HepG2 (cell line): ENCODE data around the gene GHRH. TPM values are rescaled to one million over a fixed set of nuclear protein-coding genes. Genes with fewer than 3 reads are reported as not detected.

ENCODE experiments used
- ATAC-seq: fragments of 200-7000 bp; cut with Tn5 transposase; 3 replicates; pipeline ENCODE4 v1.9.1; 2020; ENCODE audit warnings: mild to moderate bottlenecking, moderate library complexity
- BruUV-seq: library from RNA; stranded (reverse); fragments of 400-500 nt; replicated peaks from 2 replicates; lab custom pipeline; 2021; lab: Mats Ljungman, UMichigan
- CTCF ChIA-PET: fragments of 300-600 bp; formaldehyde crosslinking; extraction: SDS; loops from one replicate; lab custom pipeline; 2021; ENCODE audit warnings: low total read pairs, inconsistent platforms, low intra/inter-chr PET ratio; lab: Yijun Ruan, JAX
- POLR2A ChIA-PET: fragments of 350-600 bp; sonication (Branson Sonifier 250); formaldehyde crosslinking; loops from one replicate; lab custom pipeline; 2020; ENCODE audit warnings: antibody characterized with exemption, inconsistent platforms; lab: Yijun Ruan, JAX
- DNase-seq: peaks from one replicate; pipeline ENCODE4 v3.0.0-alpha.2; 2015; ENCODE audit warnings: low spot score
- FAIRE-seq: peaks from 3 replicates; lab custom pipeline; 2011; peaks lifted over from hg19 to GRCh38; lab: Jason Lieb, UNC
- H2AFZ ChIP-seq: one replicate; pipeline ENCODE4 v1.6.1; 2011; ENCODE audit warnings: low read length, inconsistent platforms
- H3K27ac ChIP-seq: fragments of 300-600 bp; 3 replicates; pipeline ENCODE4 v1.8.0; 2011; ENCODE audit warnings: mixed run types, mild to moderate bottlenecking, mixed read lengths, low read length, inconsistent platforms; ENCODE audit not compliant: insufficient read depth; ENCODE audit errors: extremely low read length
- H3K27me3 ChIP-seq, 2 experiments: fragments of 200-600 bp in 1 of 2; 2 replicates in 1 of 2; 3 replicates in 1 of 2; pipeline versions ENCODE4 v1.6.0 to v1.8.0; 2011; ENCODE audit warnings: low read length in 2 of 2, mild to moderate bottlenecking in 2 of 2, moderate library complexity in 2 of 2, inconsistent platforms in 1 of 2; ENCODE audit not compliant: insufficient read depth in 2 of 2, control insufficient read depth in 1 of 2
- H3K36me3 ChIP-seq, 2 experiments: fragments of 200-600 bp in 1 of 2; replicated peaks in 1 of 2; 2 replicates in 1 of 2; 3 replicates in 1 of 2; pipeline versions ENCODE4 v1.5.1 to v1.8.0; 2011; ENCODE audit warnings: low read length in 2 of 2, inconsistent platforms in 1 of 2; ENCODE audit not compliant: insufficient read depth in 2 of 2, control insufficient read depth in 1 of 2
- H3K4me1 ChIP-seq: 2 replicates; pipeline ENCODE4 v1.5.1; 2012; ENCODE audit warnings: low read length, inconsistent platforms; ENCODE audit not compliant: insufficient read depth
- H3K4me2 ChIP-seq: 2 replicates; pipeline ENCODE4 v1.6.0; 2011; ENCODE audit warnings: low read depth, low read length, inconsistent platforms
- H3K4me3 ChIP-seq, 3 experiments: fragments of 200-600 bp in 1 of 3; sonication (generic), shearing (Covaris generic) in 1 of 3; replicated peaks in 1 of 3; 2 replicates each; pipeline ENCODE4 v1.5.1; 2011 to 2016; ENCODE audit warnings: low read length in 3 of 3, inconsistent platforms in 2 of 3, low read depth in 2 of 3, mild to moderate bottlenecking in 2 of 3, control low read depth in 1 of 3, mixed read lengths in 1 of 3; ENCODE audit not compliant: insufficient read depth in 1 of 3
- H3K79me2 ChIP-seq: one replicate; pipeline ENCODE4 v1.6.1; 2011; ENCODE audit warnings: low read length, inconsistent platforms; ENCODE audit not compliant: insufficient read depth
- H3K9ac ChIP-seq: 2 replicates; pipeline ENCODE4 v1.6.0; 2011; ENCODE audit warnings: mild to moderate bottlenecking, low read depth, low read length, inconsistent platforms; ENCODE audit not compliant: insufficient read depth
- H3K9me3 ChIP-seq: 2 replicates; pipeline ENCODE4 v1.5.1; 2012; ENCODE audit warnings: mild to moderate bottlenecking, low read length
- H4K20me1 ChIP-seq: 2 replicates; pipeline ENCODE4 v1.6.0; 2011; ENCODE audit warnings: inconsistent platforms, mild to moderate bottlenecking, low read length, moderate library complexity; ENCODE audit not compliant: insufficient read depth
- ETV5 ChIP-seq: IDR thresholded peaks from 2 replicates; pipeline ENCODE4 v1.6.1; 2018; ENCODE audit warnings: missing biosample characterization, missing genetic modification reagents, inconsistent platforms, borderline replicate concordance
- HCFC1 ChIP-seq: fragments of 150-350 bp; IDR thresholded peaks from 2 replicates; pipeline ENCODE4 v1.6.1; 2014; ENCODE audit warnings: low read depth, low read length
- PAX8 ChIP-seq: sonication (generic); formaldehyde crosslinking; IDR thresholded peaks from 2 replicates; pipeline ENCODE4 v1.8.0; 2022; ENCODE audit warnings: mild to moderate bottlenecking, missing genetic modification reagents, borderline replicate concordance
- PCBP1 ChIP-seq: fragments of 200-400 bp; formaldehyde crosslinking; IDR thresholded peaks from 2 replicates; pipeline ENCODE4 v1.6.1; 2017; ENCODE audit warnings: mild to moderate bottlenecking, low read depth, low read length, borderline replicate concordance
- POLR2AphosphoS5 ChIP-seq: IDR thresholded peaks from 2 replicates; pipeline ENCODE4 v1.6.1; 2012; ENCODE audit warnings: low read depth, low read length
- THAP11 ChIP-seq: IDR thresholded peaks from 2 replicates; pipeline ENCODE4 v1.6.1; 2016; ENCODE audit warnings: missing biosample characterization, missing genetic modification reagents
- ZBED4 ChIP-seq: sonication (generic); formaldehyde crosslinking; IDR thresholded peaks from 2 replicates; pipeline ENCODE4 v1.4.0; 2020; ENCODE audit warnings: missing genetic modification reagents, borderline replicate concordance
- ZC3H13 ChIP-seq: sonication (generic); formaldehyde crosslinking; IDR thresholded peaks from 2 replicates; pipeline ENCODE4 v1.8.1; 2023; ENCODE audit warnings: mild to moderate bottlenecking, missing genetic modification reagents, moderate library complexity
- ZNF264 ChIP-seq: sonication (generic); formaldehyde crosslinking; IDR thresholded peaks from 2 replicates; pipeline ENCODE4 v1.4.0; 2020; ENCODE audit warnings: missing genetic modification reagents
- ZNF326 ChIP-seq: sonication (generic); formaldehyde crosslinking; IDR thresholded peaks from 2 replicates; pipeline ENCODE4 v1.4.0; 2020; ENCODE audit warnings: missing genetic modification reagents, borderline replicate concordance
- ZNF446 ChIP-seq: sonication (generic); formaldehyde crosslinking; IDR thresholded peaks from 2 replicates; pipeline ENCODE4 v1.5.0; 2020; ENCODE audit warnings: mild to moderate bottlenecking, missing genetic modification reagents
- ZNF790 ChIP-seq: sonication (generic); formaldehyde crosslinking; IDR thresholded peaks from 2 replicates; pipeline ENCODE4 v1.8.0; 2022; ENCODE audit warnings: missing genetic modification reagents, mild to moderate bottlenecking, borderline replicate concordance
- WGBS: methylation state at CpG from one replicate; pipeline ENCODE4 v1.1.6; 2017; ENCODE audit warnings: low lambda C conversion rate; 5-methylcytosine and 5-hydroxymethylcytosine counted together
- in situ Hi-C: cut with HindIII; loops from 2 replicates; pipeline ENCODE4 v1.10.0; 2017; ENCODE audit warnings: low pct_unique_long_range_greater_than_20kb; ENCODE audit not compliant: extremely low pct_ligation_motif_present
- intact Hi-C: fragments of 100-400 bp; cut with micrococcal nuclease; formaldehyde crosslinking; loops from one replicate; pipeline ENCODE4 v1.10.0; 2022; ENCODE audit not compliant: unreplicated experiment
- polyA plus RNA-seq, 8 experiments: library from polyadenylated mRNA; depleted of rRNA in 3 of 8; stranded (reverse) in 7 of 8; unstranded in 1 of 8; fragments of >200 nt; fragmentation: Illumina TruSeq in 4 of 8; extraction: Trizol in 4 of 8; gene quantifications; 2 replicates each; pipeline versions ENCODE4 v1.2.1 to v1.2.3, GENCODE V29; 2011 to 2016; ENCODE audit warnings: low read depth in 4 of 8, missing spikeins in 1 of 8, mixed read lengths in 1 of 8; ENCODE audit not compliant: insufficient read depth in 1 of 8
- total RNA-seq, 5 experiments: library from RNA; depleted of rRNA; stranded (reverse); fragments of >200 nt; fragmentation: Illumina TruSeq; extraction: Trizol; gene quantifications; 2 replicates each; pipeline ENCODE4 v1.2.3, GENCODE V29; 2016; ENCODE audit warnings: low read depth in 1 of 5

The GHRH gene
- total and polyA plus RNA-seq, 2 of the 13 experiments (the other 11 are each of a cell fraction or from before 2014, with no cell fraction given), result not detected

DNA sequence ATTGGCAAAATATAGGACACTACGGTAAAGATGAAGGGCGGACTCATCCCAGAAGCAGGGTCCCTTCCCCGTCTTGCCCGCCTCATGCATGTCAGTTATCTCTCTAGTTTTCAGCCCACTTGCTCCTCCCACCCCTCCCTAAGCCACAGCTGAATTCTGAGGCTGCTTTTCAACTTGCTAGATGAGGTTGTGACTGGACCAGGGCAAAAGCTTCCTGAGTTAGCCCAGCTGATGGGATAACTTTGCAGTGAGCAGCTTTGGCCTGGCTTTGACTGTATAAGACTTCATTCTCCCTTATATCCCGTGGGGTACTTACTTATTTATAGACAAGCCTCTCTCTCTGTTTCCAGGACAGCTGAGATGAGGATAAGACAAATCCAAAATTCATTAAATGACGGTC is 23.2 kb downstream of the GHRH start:
- H4K20me1 ChIP-seq, result no peaks in the 10 kb centered on the region
- no peak overlapping the region for H3K9ac ChIP-seq
- WGBS, result 97% methylated on average over 6 of the region's 6 CpGs
- H3K79me2 ChIP-seq, result no peaks in the 10 kb centered on the region
- ATAC-seq (no peak), FAIRE-seq (no peak), DNase-seq (no peak)
- in situ Hi-C loops, result no loop called here
- ChIA-PET POLR2A (no interaction called here), CTCF (no interaction called here)
- H3K27me3 ChIP-seq, result no peaks in the 10 kb centered on the region
- H3K36me3 ChIP-seq, result peaks cover 79 to 98% of the 10 kb centered on the region in 2 experiments
- H3K4me1 ChIP-seq, result no peaks in the 10 kb centered on the region
- H2AFZ ChIP-seq, result no peak overlapping the region
- no TSS peak for BruUV-seq
- no peak overlapping the region for H3K4me3 ChIP-seq
- H3K4me2 ChIP-seq, result no peak overlapping the region
- no peak overlapping the region for H3K27ac ChIP-seq
- no peaks in the 10 kb centered on the region for H3K9me3 ChIP-seq
- TF ChIP-seq THAP11 (CRISPR knock-in tag) (no peak), HCFC1 (0 out of 2 replicates have a peak, but pooled peaks have one; percentile 8), POLR2AphosphoS5 (0 out of 2 replicates have a peak, but pooled peaks have one; percentile 6)
- intact Hi-C loops, result no loop called here

- in situ Hi-C loops (no loop called here), intact Hi-C loops (no loop called here)
- ATAC-seq (no peak), DNase-seq (no peak), FAIRE-seq (no peak)
- ChIA-PET CTCF (no interaction called here), POLR2A (no interaction called here)
- no peak overlapping the region for H2AFZ ChIP-seq
- no peaks in the 10 kb centered on the region for H3K27me3 ChIP-seq
- no peak overlapping the region for H3K4me3 ChIP-seq
- no peak overlapping the region for H3K9ac ChIP-seq
- H3K36me3 ChIP-seq, result peaks cover 77 to 98% of the 10 kb centered on the region in 2 experiments
- H3K4me2 ChIP-seq, result no peak overlapping the region
- H4K20me1 ChIP-seq, result no peaks in the 10 kb centered on the region
- no peaks in the 10 kb centered on the region for H3K79me2 ChIP-seq
- no TSS peak for BruUV-seq
- 98% methylated on average over 5 of the region's 5 CpGs for WGBS
- H3K9me3 ChIP-seq, result no peaks in the 10 kb centered on the region
- no peak overlapping the region for H3K27ac ChIP-seq
- no peaks in the 10 kb centered on the region for H3K4me1 ChIP-seq
- TF ChIP-seq ZC3H13 (CRISPR knock-in tag) (no peak), ZNF264 (CRISPR knock-in tag) (no peak), ZBED4 (CRISPR knock-in tag) (no peak), PCBP1 (no peak), ZNF326 (CRISPR knock-in tag) (no peak), ETV5 (CRISPR knock-in tag) (no peak), ZNF790 (CRISPR knock-in tag) (no peak), ZNF446 (CRISPR knock-in tag) (no peak), PAX8 (no peak)
Measured at GRCh38 chr20:37237656-37238055, 24.0 kb downstream of the GHRH start.
